Measurements from ENCODE around the gene EPHA1. TPM values are rescaled to one million over a fixed set of nuclear protein-coding genes. Genes with fewer than 3 reads are reported as not detected.

Gene EPHA1
- total RNA-seq, 1 experiment from 2014 or later = 1.2 TPM

DNA sequence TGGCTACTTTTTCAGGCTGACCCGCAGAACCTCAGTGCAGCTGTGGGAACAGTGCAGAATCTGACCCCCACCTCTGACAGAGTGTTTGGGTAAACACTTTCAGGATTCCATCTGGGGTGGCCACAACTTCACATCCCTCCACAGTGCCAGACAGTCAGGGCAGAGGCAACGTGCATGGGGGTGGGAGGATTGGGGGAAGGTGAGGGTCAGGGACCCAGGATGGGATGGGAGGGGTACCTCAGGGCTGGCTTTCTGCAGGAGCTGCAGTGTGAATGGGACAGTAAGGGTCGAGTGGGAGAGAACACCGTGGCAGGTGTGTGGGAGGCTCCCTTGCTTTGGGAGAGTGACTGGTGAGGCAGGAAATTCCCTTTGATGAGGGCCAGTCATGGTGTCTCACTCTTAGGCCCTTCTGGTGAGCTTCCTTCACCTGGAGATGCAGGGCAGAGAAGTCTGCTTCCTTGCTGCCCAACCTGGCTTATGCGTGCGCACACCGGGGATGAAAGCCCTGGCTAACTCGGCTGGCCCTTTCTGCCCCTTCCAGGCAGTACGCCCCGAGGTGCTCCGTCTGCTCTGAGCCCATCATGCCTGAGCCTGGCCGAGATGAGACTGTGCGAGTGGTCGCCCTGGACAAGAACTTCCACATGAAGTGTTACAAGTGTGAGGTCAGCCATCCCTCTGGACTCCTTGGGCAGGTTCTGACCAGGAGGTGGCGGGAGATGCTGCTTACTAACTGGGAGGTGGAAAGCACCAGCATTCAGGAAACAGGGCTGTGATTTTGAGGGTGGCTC is 19.1 kb downstream of the EPHA1 start:
- ChIA-PET POLR2A (ENCODE audit: low non-redundant PET) (no interaction called here), CTCF (no interaction called here)
- Histone ChIP-seq H3K9me3 (ENCODE audit: low read depth, low read length, poor library complexity, severe bottlenecking) (no peaks in the 10 kb centered on the region), H3K27me3 (replicated peaks; ENCODE audit: insufficient read depth, low read depth, low read length, poor library complexity) (no peaks in the 10 kb centered on the region), H3K27ac (ENCODE audit: low read depth, low read length, poor library complexity, severe bottlenecking) (no peak overlapping the region), H3K4me3 (ENCODE audit: low read depth, low read length, poor library complexity, severe bottlenecking) (no peak overlapping the region), H3K36me3 (ENCODE audit: insufficient read depth, low read length, poor library complexity, severe bottlenecking) (peaks cover 24% of the 10 kb centered on the region), H3K4me1 (ENCODE audit: insufficient read depth, low read length, poor library complexity, severe bottlenecking) (no peaks in the 10 kb centered on the region)
- DNase-seq (ENCODE audit: low spot score) = no peak
- no TSS peak for BruUV-seq (replicated peaks)
- TF ChIP-seq, protein P1, sequence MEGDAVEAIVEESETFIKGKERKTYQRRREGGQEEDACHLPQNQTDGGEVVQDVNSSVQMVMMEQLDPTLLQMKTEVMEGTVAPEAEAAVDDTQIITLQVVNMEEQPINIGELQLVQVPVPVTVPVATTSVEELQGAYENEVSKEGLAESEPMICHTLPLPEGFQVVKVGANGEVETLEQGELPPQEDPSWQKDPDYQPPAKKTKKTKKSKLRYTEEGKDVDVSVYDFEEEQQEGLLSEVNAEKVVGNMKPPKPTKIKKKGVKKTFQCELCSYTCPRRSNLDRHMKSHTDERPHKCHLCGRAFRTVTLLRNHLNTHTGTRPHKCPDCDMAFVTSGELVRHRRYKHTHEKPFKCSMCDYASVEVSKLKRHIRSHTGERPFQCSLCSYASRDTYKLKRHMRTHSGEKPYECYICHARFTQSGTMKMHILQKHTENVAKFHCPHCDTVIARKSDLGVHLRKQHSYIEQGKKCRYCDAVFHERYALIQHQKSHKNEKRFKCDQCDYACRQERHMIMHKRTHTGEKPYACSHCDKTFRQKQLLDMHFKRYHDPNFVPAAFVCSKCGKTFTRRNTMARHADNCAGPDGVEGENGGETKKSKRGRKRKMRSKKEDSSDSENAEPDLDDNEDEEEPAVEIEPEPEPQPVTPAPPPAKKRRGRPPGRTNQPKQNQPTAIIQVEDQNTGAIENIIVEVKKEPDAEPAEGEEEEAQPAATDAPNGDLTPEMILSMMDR (conservative IDR thresholded peaks at IDR 0.05; ENCODE audit: low read depth, low read length) = no peak
- TF ChIP-seq EZH2 (IDR thresholded peaks at IDR 0.05; ENCODE audit: borderline replicate concordance, low read depth, low read length, poor library complexity, severe bottlenecking) = no peak
- intact Hi-C loops (cut with micrococcal nuclease; ENCODE audit: unreplicated experiment) = no loop called here

DNA sequence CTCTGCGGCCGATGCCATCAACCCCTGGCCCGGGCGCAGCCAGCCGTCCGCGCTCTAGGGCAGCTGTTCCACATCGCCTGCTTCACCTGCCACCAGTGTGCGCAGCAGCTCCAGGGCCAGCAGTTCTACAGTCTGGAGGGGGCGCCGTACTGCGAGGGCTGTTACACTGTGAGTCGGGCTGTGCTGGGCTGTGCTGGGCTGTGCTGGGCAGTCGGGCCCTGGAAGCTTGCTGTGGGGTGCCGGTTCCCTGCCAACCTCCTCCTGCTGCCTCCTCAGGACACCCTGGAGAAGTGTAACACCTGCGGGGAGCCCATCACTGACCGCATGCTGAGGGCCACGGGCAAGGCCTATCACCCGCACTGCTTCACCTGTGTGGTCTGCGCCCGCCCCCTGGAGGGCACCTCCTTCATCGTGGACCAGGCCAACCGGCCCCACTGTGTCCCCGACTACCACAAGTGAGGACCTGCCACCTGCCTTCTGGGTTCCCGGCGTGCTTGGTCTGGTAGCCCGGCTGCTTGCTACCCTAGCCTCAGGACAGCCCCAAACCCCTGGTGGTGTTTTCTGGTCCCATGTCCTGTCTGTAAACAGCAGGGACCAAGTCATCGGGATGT is 20.1 kb downstream of the EPHA1 start:
- Histone ChIP-seq H3K4me1 (ENCODE audit: insufficient read depth, low read length, poor library complexity, severe bottlenecking) (peaks cover 3% of the 10 kb centered on the region), H3K27me3 (replicated peaks; ENCODE audit: insufficient read depth, low read depth, low read length, poor library complexity) (no peaks in the 10 kb centered on the region), H3K4me3 (ENCODE audit: low read depth, low read length, poor library complexity, severe bottlenecking) (no peak overlapping the region), H3K27ac (ENCODE audit: low read depth, low read length, poor library complexity, severe bottlenecking) (no peak overlapping the region), H3K36me3 (ENCODE audit: insufficient read depth, low read length, poor library complexity, severe bottlenecking) (peaks cover 24% of the 10 kb centered on the region), H3K9me3 (ENCODE audit: low read depth, low read length, poor library complexity, severe bottlenecking) (no peaks in the 10 kb centered on the region)
- intact Hi-C loops (cut with micrococcal nuclease; ENCODE audit: unreplicated experiment) = no loop called here
- ChIA-PET CTCF (no interaction called here), POLR2A (ENCODE audit: low non-redundant PET) (no interaction called here)
- TF ChIP-seq, protein P1 (conservative IDR thresholded peaks at IDR 0.05; ENCODE audit: low read depth, low read length) = no peak
- TF ChIP-seq EZH2 (IDR thresholded peaks at IDR 0.05; ENCODE audit: borderline replicate concordance, low read depth, low read length, poor library complexity, severe bottlenecking) = no peak
- DNase-seq (ENCODE audit: low spot score) = no peak
- no TSS peak for BruUV-seq (replicated peaks)

DNA sequence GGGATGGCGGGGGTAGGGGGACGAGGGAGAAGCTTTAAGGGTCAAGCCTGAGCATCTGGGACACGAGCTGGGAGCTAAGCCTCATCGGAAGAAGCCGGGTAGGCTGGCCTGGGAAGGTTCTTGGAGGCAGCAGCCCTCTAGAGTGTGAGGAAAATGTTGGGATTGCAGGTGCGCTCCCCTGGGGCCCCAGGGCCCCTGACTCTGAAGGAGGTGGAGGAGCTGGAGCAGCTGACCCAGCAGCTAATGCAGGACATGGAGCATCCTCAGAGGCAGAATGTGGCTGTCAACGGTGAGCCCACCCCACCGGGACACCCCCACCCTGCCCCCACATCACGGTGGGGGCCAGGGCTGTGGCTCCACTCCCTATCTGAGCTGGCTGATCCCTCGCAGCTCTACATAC is 20.6 kb downstream of the EPHA1 start:
- Histone ChIP-seq H3K36me3 (ENCODE audit: insufficient read depth, low read length, poor library complexity, severe bottlenecking) (peaks cover 24% of the 10 kb centered on the region), H3K27me3 (replicated peaks; ENCODE audit: insufficient read depth, low read depth, low read length, poor library complexity) (no peaks in the 10 kb centered on the region), H3K4me3 (ENCODE audit: low read depth, low read length, poor library complexity, severe bottlenecking) (no peak overlapping the region), H3K4me1 (ENCODE audit: insufficient read depth, low read length, poor library complexity, severe bottlenecking) (peaks cover 6% of the 10 kb centered on the region), H3K27ac (ENCODE audit: low read depth, low read length, poor library complexity, severe bottlenecking) (no peak overlapping the region), H3K9me3 (ENCODE audit: low read depth, low read length, poor library complexity, severe bottlenecking) (no peaks in the 10 kb centered on the region)
- TF ChIP-seq, protein P1 (conservative IDR thresholded peaks at IDR 0.05; ENCODE audit: low read depth, low read length) = no peak
- TF ChIP-seq EZH2 (IDR thresholded peaks at IDR 0.05; ENCODE audit: borderline replicate concordance, low read depth, low read length, poor library complexity, severe bottlenecking) = no peak
- ChIA-PET POLR2A (ENCODE audit: low non-redundant PET) (no interaction called here), CTCF (no interaction called here)
- DNase-seq (ENCODE audit: low spot score) = no peak
- BruUV-seq (replicated peaks) = no TSS peak
- intact Hi-C loops (cut with micrococcal nuclease; ENCODE audit: unreplicated experiment) = no loop called here

All from A673 (cell line).